HepG2 (cell line): ENCODE results near the gene RMRP.
"Not testable (repeated sequence)": the region's sequence is repeated elsewhere in the genome, so short reads cannot be mapped to it uniquely, and the experiment has no call there.

Experiments used
- ATF6 ChIP-seq: sonication (generic); formaldehyde crosslinking; conservative IDR thresholded peaks from 2 replicates; pipeline ENCODE4 v1.4.0; 2020; ENCODE audit warnings: missing genetic modification reagents
- KAT8 ChIP-seq: IDR thresholded peaks from 2 replicates; pipeline ENCODE4 v1.6.1; 2016; ENCODE audit warnings: missing genetic modification reagents, missing compliant biosample characterization
- SALL2 ChIP-seq: sonication (generic); formaldehyde crosslinking; IDR thresholded peaks from 2 replicates; pipeline ENCODE4 v1.8.1; 2023; ENCODE audit warnings: mild to moderate bottlenecking, missing genetic modification reagents, inconsistent platforms
- ZNF562 ChIP-seq: sonication (generic); formaldehyde crosslinking; IDR thresholded peaks from 2 replicates; pipeline ENCODE4 v1.8.0; 2022; ENCODE audit warnings: missing genetic modification reagents, borderline replicate concordance

- not testable (repeated sequence) for TF ChIP-seq ZNF562; SALL2; KAT8 (CRISPR knock-in tag); ATF6 (CRISPR knock-in tag)
These were observed 16.3 kb downstream of the RMRP start for GRCh38 chr9:35641478-35641877.
